Measurements from ENCODE around the gene SLC5A10.

The SLC5A10 gene

DNA sequence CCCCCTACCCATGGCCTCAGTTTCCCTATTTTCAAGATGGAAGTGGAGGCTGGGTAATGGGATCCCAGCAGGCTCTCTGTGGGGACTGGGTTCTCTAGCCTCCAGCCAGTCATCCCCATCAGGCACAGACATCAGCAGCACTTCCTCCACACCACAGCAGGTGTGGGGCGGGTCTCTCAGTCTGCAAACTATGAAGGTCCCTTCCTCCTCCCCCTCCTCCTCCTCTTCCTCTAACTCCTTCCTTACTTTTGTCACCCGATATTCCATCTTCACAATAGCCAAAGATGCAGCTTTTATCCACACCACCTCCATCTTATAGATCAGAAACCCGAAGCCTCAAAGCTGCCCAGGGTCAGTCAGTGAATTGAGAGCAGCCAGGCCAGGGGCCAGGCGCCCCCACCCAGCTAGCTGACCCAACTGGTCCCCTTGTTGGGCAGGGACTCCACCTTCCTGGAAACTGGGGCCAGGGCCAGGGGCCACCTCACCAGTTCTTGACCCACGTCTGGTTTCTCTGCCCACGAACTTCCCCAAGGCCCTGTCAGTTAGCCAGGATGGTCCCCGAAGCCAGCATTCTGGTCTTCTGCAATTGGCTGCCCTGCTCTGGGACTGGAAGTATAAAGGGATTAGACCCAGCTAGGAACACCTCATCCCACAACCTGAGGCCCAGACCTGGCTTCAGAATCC, 50.1 kb downstream of the SLC5A10 start:
- no peak for FAIRE-seq

GRCh38 chr17:19002805-19003542, 51.0 kb downstream of the SLC5A10 start:
- FAIRE-seq = no peak

More for the DNA sequence above, 50.1 kb downstream of the SLC5A10 start:
- DNase-seq (ENCODE audit: low spot score) = no peak

GRCh38 chr17:19003543-19004420, 51.8 kb downstream of the SLC5A10 start:
- DNase-seq (ENCODE audit: low spot score) (peak; percentile 82), FAIRE-seq (no peak)

More at GRCh38 chr17:19002805-19003542, 51.0 kb downstream of the SLC5A10 start:
- no peak for DNase-seq (ENCODE audit: low spot score)

DNA sequence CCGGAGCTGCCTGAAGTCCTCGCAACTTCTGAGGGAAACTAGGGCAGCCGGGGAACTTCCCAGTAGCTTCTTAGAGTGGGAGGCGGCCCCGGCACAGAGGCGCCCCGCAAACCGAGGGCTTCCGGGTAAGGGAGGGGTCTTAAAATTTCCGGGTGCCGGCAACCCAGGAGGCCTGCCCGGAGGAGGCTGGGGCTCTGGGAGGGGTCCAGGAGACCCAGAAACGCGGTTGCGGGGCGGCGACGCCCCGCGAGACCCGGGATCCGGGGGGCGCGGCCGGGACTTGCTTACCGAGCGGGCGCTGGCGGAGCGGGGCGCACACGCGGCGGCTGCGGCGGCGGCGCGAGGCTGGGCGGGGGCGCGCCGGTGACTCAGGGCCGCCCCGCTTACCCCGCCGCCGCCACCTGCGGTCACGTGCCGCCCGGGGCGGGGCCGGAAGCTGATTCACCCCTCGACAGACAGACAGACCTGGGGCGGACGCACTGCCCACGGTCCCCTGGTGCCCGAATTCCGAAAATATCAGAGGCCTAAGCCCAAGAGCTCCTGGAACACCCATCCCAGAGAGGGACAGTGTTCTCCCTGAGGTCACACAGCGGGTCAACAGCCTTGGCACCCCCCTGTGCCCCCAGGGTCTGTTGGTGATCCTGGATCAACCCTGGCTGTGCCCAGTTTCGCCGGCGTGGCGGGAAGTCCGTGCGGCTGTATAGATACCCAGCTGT, 52.6 kb downstream of the SLC5A10 start, which contains the start of gene FAM83G:
Gene FAM83G, minus strand, starts transcription at position 344 of the 716 bp plus-strand sequence. CDS start 723 bp downstream, outside the sequence.
- peak; percentile 92 for DNase-seq (ENCODE audit: low spot score)
- peak; percentile 93 for FAIRE-seq

DNA sequence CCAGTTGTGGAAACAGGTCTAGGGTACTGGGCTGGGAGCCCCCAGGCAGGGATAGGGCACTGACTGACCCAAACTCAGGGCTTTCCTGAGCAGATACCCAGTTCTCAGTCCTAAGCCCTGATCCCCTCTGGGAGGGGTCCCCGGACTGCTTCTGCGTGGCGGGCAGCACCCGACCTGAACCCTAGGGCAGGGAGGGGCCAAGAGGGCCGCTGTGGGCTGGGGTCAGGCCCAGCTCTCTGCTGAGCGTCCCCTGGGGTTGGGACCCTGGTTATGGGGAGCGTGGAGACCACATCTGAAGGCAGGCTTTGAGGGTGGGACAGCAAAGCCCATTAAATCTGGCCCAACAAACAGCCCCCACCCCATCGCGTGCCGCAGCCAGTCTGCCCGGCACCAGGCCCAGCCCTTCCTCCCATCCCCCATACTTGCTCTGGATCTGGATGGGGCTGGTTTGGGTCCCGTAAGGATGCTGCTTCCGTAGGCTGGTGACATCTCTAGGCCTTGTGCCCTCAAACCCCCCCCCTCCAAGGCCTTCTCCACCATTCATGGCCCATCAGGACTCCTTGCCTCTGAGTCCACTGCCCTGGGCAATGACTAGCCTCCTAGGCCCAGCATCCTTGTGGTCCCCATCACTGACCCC, 53.3 kb downstream of the SLC5A10 start:
- no peak for FAIRE-seq
- no peak for DNase-seq (ENCODE audit: low spot score)

GRCh38 chr17:19005789-19006430, 53.9 kb downstream of the SLC5A10 start:
- DNase-seq (ENCODE audit: low spot score) = no peak
- no peak for FAIRE-seq

DNA sequence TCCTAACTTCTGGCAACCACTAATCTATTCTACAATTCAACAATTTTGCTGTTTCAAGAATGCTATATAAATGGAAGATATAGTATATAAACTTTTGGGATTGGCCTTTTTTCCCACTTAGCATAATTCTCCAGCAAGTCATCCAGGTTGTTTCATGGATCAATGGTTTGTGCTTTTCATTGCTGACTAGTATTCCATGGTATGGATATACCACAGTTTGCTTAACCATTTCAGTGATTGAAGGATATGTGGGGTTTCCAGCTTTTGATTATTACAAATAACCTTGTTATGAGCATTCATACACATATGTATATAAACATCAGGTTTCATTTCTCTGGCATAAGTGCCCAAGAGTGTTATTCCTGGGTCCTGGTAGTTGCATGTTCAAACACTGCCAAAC, 54.7 kb downstream of the SLC5A10 start:
- no peak for FAIRE-seq
- no peak for DNase-seq (ENCODE audit: low spot score)

- no peak for DNase-seq (ENCODE audit: low spot score)
- FAIRE-seq = peak; percentile 20
Measured at GRCh38 chr17:19009970-19010369, 58.0 kb downstream of the SLC5A10 start.

DNA sequence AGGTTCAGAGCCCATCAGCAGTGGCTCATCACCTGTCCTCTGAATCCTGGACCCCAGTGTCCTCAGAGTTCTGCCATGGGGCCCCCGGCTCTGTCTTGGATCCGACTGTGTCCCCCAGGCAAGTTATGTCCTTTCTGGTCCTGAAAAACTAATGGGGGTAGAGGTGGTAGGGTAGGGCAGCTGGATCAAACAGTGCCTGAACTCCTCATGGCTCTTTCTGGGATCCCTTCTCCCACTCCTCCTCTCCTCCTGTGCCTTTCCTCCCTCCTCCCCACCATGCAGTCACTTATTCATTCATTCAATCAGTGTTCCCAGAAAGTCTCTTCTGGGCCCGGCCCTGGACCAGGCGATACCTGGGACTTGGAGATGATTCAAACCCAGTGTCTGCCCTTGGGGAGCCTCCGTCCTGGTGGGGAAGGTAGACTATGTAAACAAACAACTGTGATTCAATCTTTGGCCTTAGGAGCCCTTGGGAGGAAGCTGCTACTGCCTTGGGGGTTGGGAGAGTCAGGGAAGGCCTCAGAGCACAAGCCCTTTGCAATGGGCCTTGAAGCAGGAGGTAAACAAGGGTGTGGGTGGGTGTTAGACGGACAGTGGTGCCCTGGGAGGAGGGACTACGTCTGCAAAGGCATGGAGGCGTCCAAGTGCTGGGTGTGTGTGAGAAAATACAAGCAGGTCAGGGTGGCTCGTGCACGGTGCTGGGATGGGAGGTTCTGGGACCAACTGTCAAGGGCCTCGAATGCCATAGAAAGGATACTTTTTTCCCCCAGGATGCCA, 59.0 kb downstream of the SLC5A10 start:
- FAIRE-seq = no peak

GRCh38 chr17:19011581-19011980, 59.6 kb downstream of the SLC5A10 start:
- DNase-seq (ENCODE audit: low spot score) = no peak
- FAIRE-seq = no peak

More for the DNA sequence above, 59.0 kb downstream of the SLC5A10 start:
- no peak for DNase-seq (ENCODE audit: low spot score)

DNA sequence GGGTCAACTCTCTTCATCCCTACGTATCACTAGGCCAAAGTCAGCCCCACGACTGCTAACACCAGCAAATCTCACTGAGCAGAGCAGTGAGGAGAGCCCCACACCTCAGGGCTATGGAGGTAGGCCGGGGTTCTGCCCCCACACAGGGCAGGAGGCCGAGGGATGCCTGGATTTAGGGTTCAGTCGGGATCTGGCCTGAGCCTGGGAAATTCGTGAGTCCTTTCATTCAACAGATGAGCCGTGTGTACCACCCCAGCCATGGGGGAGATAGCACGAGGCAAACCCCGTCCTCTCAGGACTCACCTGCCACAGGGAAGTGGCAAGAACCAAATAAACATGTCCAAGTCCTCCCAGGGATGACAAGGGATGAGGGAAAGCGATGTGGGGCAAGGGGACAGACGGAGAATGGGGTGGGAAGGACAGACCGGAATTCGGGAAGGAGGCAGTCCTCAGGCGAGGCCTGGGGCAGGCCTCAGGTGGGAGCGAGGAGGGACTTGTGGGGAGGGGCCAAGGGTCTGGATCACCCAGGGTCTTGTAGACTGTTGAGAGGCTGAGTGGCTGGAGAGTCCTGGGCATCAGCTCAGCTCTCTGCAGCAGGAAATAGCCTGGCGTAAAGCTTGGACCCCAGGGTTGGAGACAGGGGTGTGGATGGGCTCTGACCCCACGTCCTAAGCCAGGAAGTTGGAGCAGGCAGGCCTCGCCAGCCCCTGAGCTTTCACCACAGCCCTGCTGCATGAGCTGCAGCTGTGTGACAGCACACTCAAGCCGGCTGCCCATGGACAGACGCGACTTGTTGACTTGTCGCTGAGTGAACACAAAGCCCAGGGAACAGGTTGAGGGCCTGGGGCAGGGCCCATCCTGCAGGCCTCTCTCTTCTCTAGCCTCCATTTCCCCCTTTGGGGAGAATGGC, 60.5 kb downstream of the SLC5A10 start:
- FAIRE-seq = no peak

DNA sequence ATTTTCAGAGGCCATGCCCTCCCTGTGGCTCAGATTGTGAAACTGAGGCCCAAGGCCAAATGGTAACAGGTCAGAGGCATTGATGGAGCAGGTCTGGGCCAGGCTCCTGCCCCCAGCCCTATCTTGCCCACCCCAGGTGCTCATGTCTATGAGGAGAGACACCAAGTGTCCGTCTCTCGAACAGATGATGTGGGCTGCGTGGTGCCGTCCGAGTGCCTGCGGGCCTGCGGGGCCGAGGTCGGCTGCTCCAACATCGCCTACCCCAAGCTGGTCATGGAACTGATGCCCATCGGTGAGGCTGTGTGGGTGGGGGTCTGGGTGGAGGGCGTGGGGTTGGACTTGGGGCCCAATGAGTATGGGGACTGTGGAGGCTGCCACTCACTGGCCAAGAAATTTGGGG, 61.3 kb downstream of the SLC5A10 start:
- no peak for FAIRE-seq
- DNase-seq (ENCODE audit: low spot score) = no peak

More for the DNA sequence above, 60.5 kb downstream of the SLC5A10 start:
- DNase-seq (ENCODE audit: low spot score) = no peak

GRCh38 chr17:19013806-19014627, 62.1 kb downstream of the SLC5A10 start:
- FAIRE-seq (no peak), DNase-seq (ENCODE audit: low spot score) (no peak)

DNA sequence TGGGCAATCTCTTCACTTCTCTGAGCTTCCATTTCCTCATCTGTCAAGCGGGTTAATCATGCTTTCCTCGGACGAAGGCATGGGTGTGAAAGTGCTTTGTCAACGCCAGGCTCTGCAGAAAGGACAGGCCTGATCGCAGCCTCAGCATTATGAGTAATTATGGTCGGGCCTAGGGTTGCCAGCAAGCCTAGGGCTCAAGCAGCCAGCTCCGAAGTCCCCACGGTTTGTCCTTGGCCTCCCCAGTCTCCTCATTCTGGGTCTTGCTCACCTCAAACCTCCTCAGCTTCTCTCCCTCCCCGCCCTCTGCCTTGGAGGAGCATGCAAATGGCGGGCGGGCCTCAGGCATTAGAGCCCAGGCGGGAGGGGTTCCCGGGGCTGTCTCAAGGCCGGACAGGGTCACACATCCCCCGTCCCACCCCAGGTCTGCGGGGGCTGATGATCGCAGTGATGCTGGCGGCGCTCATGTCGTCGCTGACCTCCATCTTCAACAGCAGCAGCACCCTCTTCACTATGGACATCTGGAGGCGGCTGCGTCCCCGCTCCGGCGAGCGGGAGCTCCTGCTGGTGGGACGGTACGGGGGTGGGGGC, 62.8 kb downstream of the SLC5A10 start:
- no peak for FAIRE-seq

DNA sequence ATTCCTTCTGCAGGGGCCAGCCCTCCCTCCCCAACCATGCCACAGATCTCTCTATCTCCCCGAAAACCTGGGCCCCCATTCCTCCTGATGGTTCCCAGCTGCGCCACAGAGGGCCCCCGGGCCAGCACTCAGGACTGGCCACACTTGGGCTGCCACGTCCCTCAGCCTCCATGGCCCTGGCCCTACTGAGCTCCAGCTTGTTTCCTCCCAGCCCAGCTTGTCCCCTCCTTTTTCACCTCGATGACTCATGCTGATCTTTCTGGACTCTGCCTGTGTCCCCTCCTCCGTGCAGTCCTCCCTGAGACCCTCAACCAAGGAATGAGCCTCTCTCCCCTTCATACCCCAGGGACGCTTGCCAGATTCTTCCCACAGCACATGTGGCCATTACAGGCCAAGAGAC, 63.5 kb downstream of the SLC5A10 start:
- FAIRE-seq = no peak
- DNase-seq (ENCODE audit: low spot score) = no peak

More for the DNA sequence above, 62.8 kb downstream of the SLC5A10 start:
- DNase-seq (ENCODE audit: low spot score) = no peak

DNA sequence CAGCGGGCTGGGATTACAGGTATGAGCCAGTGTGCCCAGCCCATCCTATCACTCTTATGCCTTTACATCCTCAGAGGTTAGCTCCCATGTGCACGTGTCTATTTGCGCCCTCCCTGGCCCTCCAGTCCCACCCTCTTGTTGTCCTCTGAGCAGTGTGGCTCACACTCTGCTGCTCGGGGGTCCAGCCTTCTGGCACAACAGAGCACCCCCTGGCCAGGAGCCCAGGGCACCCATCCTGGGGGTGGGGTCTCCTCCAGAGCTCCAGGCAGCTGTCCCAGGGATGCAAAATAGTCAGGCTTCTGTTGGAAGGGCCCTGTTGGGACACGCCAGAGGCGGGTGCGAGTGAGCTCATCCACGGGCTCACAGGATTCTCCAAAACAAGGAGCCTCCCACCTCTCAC, 64.3 kb downstream of the SLC5A10 start:
- FAIRE-seq = no peak
- DNase-seq (ENCODE audit: low spot score) = no peak

GRCh38 chr17:19016881-19017280, 64.9 kb downstream of the SLC5A10 start:
- no peak for FAIRE-seq
- no peak for DNase-seq (ENCODE audit: low spot score)
